ENCODE results near the gene LCNL1. TPM values are rescaled to one million over a fixed set of nuclear protein-coding genes. Genes with fewer than 3 reads are reported as not detected.

LCNL1 gene
- total RNA-seq, 1 donor from 2014 or later = not detected

DNA sequence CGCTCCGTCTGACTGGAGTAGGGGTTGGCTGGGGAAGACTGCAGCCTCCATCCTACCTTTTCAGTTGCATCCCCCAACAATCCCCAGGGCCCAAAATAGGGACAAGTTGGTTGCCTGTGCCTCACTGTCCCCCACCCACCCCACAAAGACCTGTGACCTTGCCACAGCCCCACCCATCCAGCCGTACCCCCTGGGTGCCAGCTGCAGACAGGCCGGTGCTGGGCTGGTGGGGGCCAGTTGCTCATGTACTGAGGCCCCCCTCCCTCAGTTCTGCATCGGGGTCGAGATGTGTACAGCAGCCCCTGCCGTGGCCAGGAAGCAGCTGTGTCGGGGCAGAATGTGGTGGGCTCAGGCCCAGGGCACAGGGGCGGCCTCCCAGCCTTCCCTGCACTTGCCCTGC, 374 bp downstream of the LCNL1 start:
- no peaks in the 10 kb centered on the region for H3K36me3 ChIP-seq (ENCODE audit: control insufficient read depth, insufficient read depth, low read length)
- no peak overlapping the region for H3K4me3 ChIP-seq (ENCODE audit: low read depth, low read length)
- no peak for DNase-seq (ENCODE audit: low read depth)
- H3K27me3 ChIP-seq (ENCODE audit: control insufficient read depth, insufficient read depth, low read length) = peaks cover 34% of the 10 kb centered on the region
- TF ChIP-seq CTCF (IDR thresholded peaks at IDR 0.05; ENCODE audit: insufficient read depth, low read length, poor library complexity, severe bottlenecking) = no peak

- TF ChIP-seq CTCF (IDR thresholded peaks at IDR 0.05; ENCODE audit: insufficient read depth, low read length, poor library complexity, severe bottlenecking) = no peak
- Histone ChIP-seq H3K36me3 (ENCODE audit: control insufficient read depth, insufficient read depth, low read length) (no peaks in the 10 kb centered on the region), H3K27me3 (ENCODE audit: control insufficient read depth, insufficient read depth, low read length) (peaks cover 34% of the 10 kb centered on the region), H3K4me3 (ENCODE audit: low read depth, low read length) (no peak overlapping the region)
- DNase-seq (ENCODE audit: low read depth) = no peak
These were observed 992 bp downstream of the LCNL1 start for GRCh38 chr9:136983656-136984314.

- Histone ChIP-seq H3K4me3 (ENCODE audit: low read depth, low read length) (no peak overlapping the region), H3K36me3 (ENCODE audit: control insufficient read depth, insufficient read depth, low read length) (no peaks in the 10 kb centered on the region), H3K27me3 (ENCODE audit: control insufficient read depth, insufficient read depth, low read length) (peaks cover 34% of the 10 kb centered on the region)
- no peak for TF ChIP-seq CTCF (IDR thresholded peaks at IDR 0.05; ENCODE audit: insufficient read depth, low read length, poor library complexity, severe bottlenecking)
- DNase-seq (ENCODE audit: low read depth) = no peak
These were observed 1.8 kb downstream of the LCNL1 start for GRCh38 chr9:136984464-136985026.

DNA sequence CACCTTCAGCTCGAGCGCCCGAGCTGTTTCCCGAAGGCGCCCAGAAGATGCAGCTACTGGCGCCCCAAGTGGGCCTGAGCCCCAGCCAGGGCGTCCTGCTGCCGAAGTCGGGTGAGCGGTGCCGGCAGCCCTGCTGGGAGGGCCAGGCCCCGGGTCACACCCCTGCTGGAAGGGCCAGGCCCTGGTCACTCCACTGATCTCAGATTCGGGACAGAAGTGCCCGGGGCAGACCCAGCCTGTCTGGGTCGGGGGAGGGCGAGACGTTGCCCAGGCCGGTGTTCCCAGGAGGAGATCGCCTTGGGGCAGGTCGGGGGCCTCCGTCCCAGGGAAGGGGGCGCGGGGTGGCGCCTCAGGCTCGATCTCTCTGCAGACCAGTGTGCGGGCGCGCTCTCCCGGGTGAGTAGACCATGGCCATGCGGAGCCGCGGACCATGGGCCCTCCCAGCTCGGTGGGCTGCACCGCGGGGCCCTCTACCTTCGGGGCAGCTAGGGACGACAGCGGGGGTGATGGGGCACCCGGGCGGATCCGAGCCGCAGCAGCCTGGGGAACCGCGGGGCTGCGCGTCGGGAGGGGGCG, 2.3 kb downstream of the LCNL1 start:
- DNase-seq (ENCODE audit: low read depth) = no peak
- peaks cover 34% of the 10 kb centered on the region for H3K27me3 ChIP-seq (ENCODE audit: control insufficient read depth, insufficient read depth, low read length)
- TF ChIP-seq CTCF (IDR thresholded peaks at IDR 0.05; ENCODE audit: insufficient read depth, low read length, poor library complexity, severe bottlenecking) = no peak
- no peak overlapping the region for H3K4me3 ChIP-seq (ENCODE audit: low read depth, low read length)
- H3K36me3 ChIP-seq (ENCODE audit: control insufficient read depth, insufficient read depth, low read length) = no peaks in the 10 kb centered on the region

GRCh38 chr9:136985853-136986252, 3.1 kb downstream of the LCNL1 start:
- Histone ChIP-seq H3K27me3 (ENCODE audit: control insufficient read depth, insufficient read depth, low read length) (peaks cover 34% of the 10 kb centered on the region), H3K36me3 (ENCODE audit: control insufficient read depth, insufficient read depth, low read length) (no peaks in the 10 kb centered on the region), H3K4me3 (ENCODE audit: low read depth, low read length) (no peak overlapping the region)
- no peak for TF ChIP-seq CTCF (IDR thresholded peaks at IDR 0.05; ENCODE audit: insufficient read depth, low read length, poor library complexity, severe bottlenecking)
- no peak for DNase-seq (ENCODE audit: low read depth)

Measured in kidney epithelial cell (primary cell).